Endothelial cell of umbilical vein (primary cell): ENCODE measurements around the gene KIF26B. TPM values are rescaled to one million over a fixed set of nuclear protein-coding genes. Genes with fewer than 3 reads are reported as not detected.

Experiments
- BruUV-seq: library from RNA; stranded (reverse); fragments of 400-500 nt; replicated peaks from 2 replicates; lab custom pipeline; 2021; lab: Mats Ljungman, UMichigan
- CTCF ChIA-PET: fragments of 300-600, 350-600 bp; sonication (Branson Sonifier 250); formaldehyde crosslinking; loops from one replicate; lab custom pipeline; 2021; ENCODE audit warnings: antibody characterized with exemption, inconsistent platforms; lab: Charles Lee
- POLR2A ChIA-PET: fragments of 300-600, 350-600 bp; sonication (Branson Sonifier 250); formaldehyde crosslinking; loops from one replicate; lab custom pipeline; 2021; ENCODE audit warnings: antibody characterized with exemption, inconsistent platforms; lab: Charles Lee
- DNase-seq: peaks from one replicate; pipeline ENCODE4 v3.0.0-alpha.2; 2011; ENCODE audit warnings: low read depth, low spot score
- FAIRE-seq: peaks from 2 replicates; lab custom pipeline; 2011; peaks lifted over from hg19 to GRCh38; lab: Jason Lieb, UNC
- H2AFZ ChIP-seq: 2 replicates; pipeline ENCODE4 v1.6.0; 2012; ENCODE audit warnings: low read depth, low read length, control low read depth, inconsistent platforms
- H3K27ac ChIP-seq: 2 replicates; pipeline ENCODE4 v1.5.1; 2011; ENCODE audit warnings: low read depth, mild to moderate bottlenecking, control low read depth, low read length, moderate library complexity; ENCODE audit not compliant: insufficient read depth
- H3K27me3 ChIP-seq, 2 experiments: 2 replicates each; pipeline versions ENCODE4 v1.6.0 to v1.6.1; 2011; ENCODE audit warnings: low read length in 2 of 2, mixed read lengths in 1 of 2; ENCODE audit not compliant: control insufficient read depth in 2 of 2, insufficient read depth in 2 of 2
- H3K36me3 ChIP-seq, 2 experiments: 2 replicates in 1 of 2; 3 replicates in 1 of 2; pipeline ENCODE4 v1.5.1; 2011; ENCODE audit warnings: low read length in 2 of 2, mild to moderate bottlenecking in 1 of 2, moderate library complexity in 1 of 2; ENCODE audit not compliant: control insufficient read depth in 2 of 2, insufficient read depth in 2 of 2; ENCODE audit errors: extremely low read depth in 1 of 2
- H3K4me1 ChIP-seq: 3 replicates; pipeline ENCODE4 v1.5.1; 2011; ENCODE audit warnings: mild to moderate bottlenecking, low read length; ENCODE audit not compliant: control insufficient read depth, insufficient read depth; ENCODE audit errors: extremely low read depth
- H3K4me2 ChIP-seq: 2 replicates; pipeline ENCODE4 v1.6.1; 2011; ENCODE audit warnings: low read length, control low read depth, mixed read lengths; ENCODE audit not compliant: insufficient read depth
- H3K4me3 ChIP-seq, 3 experiments: fragments of 200-600 bp in 1 of 3; sonication (generic), shearing (Covaris generic) in 1 of 3; replicated peaks in 1 of 3; 2 replicates each; pipeline ENCODE4 v1.5.1; 2011 to 2016; ENCODE audit warnings: control low read depth in 3 of 3, low read length in 3 of 3, mild to moderate bottlenecking in 2 of 3, inconsistent platforms in 1 of 3, low read depth in 1 of 3, moderate library complexity in 1 of 3; ENCODE audit not compliant: insufficient read depth in 1 of 3
- H3K79me2 ChIP-seq: 2 replicates; pipeline ENCODE4 v1.6.0; 2012; ENCODE audit warnings: low read length, inconsistent platforms; ENCODE audit not compliant: control insufficient read depth, insufficient read depth
- H3K9ac ChIP-seq: replicated peaks from 2 replicates; pipeline ENCODE3; 2011; ENCODE audit warnings: low read length, control low read depth; ENCODE audit not compliant: insufficient read depth; ENCODE audit errors: extremely low read depth
- H3K9me1 ChIP-seq: replicated peaks from 3 replicates; pipeline ENCODE4 v1.6.0; 2011; ENCODE audit warnings: mild to moderate bottlenecking, low read length; ENCODE audit not compliant: control insufficient read depth, insufficient read depth; ENCODE audit errors: extremely low read depth
- H3K9me3 ChIP-seq: replicated peaks from 2 replicates; pipeline ENCODE4 v1.5.1; 2012; ENCODE audit warnings: low read length, inconsistent platforms; ENCODE audit not compliant: control insufficient read depth, insufficient read depth
- H4K20me1 ChIP-seq: replicated peaks from 2 replicates; pipeline ENCODE3; 2011; ENCODE audit warnings: mild to moderate bottlenecking, low read length; ENCODE audit not compliant: control insufficient read depth, insufficient read depth; ENCODE audit errors: extremely low read depth
- FOS ChIP-seq: IDR thresholded peaks from 2 replicates; pipeline ENCODE4 v1.6.1; 2011; ENCODE audit warnings: mild to moderate bottlenecking, low read length, moderate library complexity, borderline replicate concordance; ENCODE audit not compliant: insufficient read depth
- GATA2 ChIP-seq: IDR thresholded peaks from 2 replicates; pipeline ENCODE4 v1.7.0; 2011; ENCODE audit warnings: low read depth, mild to moderate bottlenecking, moderate library complexity, mixed read lengths, low read length; ENCODE audit not compliant: insufficient read length, insufficient read depth
- MAX ChIP-seq: IDR thresholded peaks from 2 replicates; pipeline ENCODE4 v1.6.1; 2011; ENCODE audit not compliant: insufficient read depth, insufficient read length
- POLR2AphosphoS5 ChIP-seq: IDR thresholded peaks from 2 replicates; pipeline ENCODE4 v1.6.1; 2012; ENCODE audit warnings: low read depth, mild to moderate bottlenecking, control low read depth, low read length, moderate library complexity; ENCODE audit not compliant: insufficient read depth
- dilution Hi-C: fragments of 300-500 bp; cut with MboI; formaldehyde crosslinking; loops from one replicate; pipeline ENCODE4 v1.15.0; 2019; ENCODE audit warnings: low sequenced_read_pairs; ENCODE audit not compliant: extremely low pct_ligation_motif_present
- intact Hi-C: fragments of 100-400 bp; cut with micrococcal nuclease; formaldehyde crosslinking; loops from one replicate; pipeline ENCODE4 v1.10.0; 2022
- polyA plus RNA-seq, 4 experiments: library from polyadenylated mRNA; depleted of rRNA in 3 of 4; stranded (reverse) in 3 of 4; unstranded in 1 of 4; fragments of >200 nt; gene quantifications; 2 replicates each; pipeline versions ENCODE4 v1.2.1 to v1.2.3, GENCODE V29; 2011 to 2012; ENCODE audit warnings: missing spikeins in 1 of 4
- total RNA-seq: library from RNA; stranded (reverse); gene quantifications from 2 replicates; pipeline ENCODE4 v1.2.3, GENCODE V29; 2021

The KIF26B gene
- total and polyA plus RNA-seq, 2 donors (not counting 3 experiments of a cell fraction or from before 2014, with no cell fraction given) = 0.04 to 0.49 TPM

- CTCF ChIA-PET = no interaction called here
These were observed 136.1 kb downstream of the KIF26B start for GRCh38 chr1:245290836-245291235.

GRCh38 chr1:245291351-245291750, 136.6 kb downstream of the KIF26B start:
- no peak overlapping the region for H3K27ac ChIP-seq
- no peaks in the 10 kb centered on the region for H3K9me3 ChIP-seq
- DNase-seq (no peak), FAIRE-seq (no peak)
- CTCF ChIA-PET = no interaction called here
- H3K4me1 ChIP-seq = no peaks in the 10 kb centered on the region
- H2AFZ ChIP-seq = no peak overlapping the region
- POLR2A ChIA-PET = no interaction called here
- H3K9ac ChIP-seq = no peak overlapping the region
- intact Hi-C loops (loop anchor here (10.0 kb wide), 1 partner anchor 217 kb away; no protein-coding TSS in a partner anchor), dilution Hi-C loops (no loop called here)
- no peaks in the 10 kb centered on the region for H3K79me2 ChIP-seq
- H3K36me3 ChIP-seq = no peaks in the 10 kb centered on the region
- H4K20me1 ChIP-seq = no peaks in the 10 kb centered on the region
- H3K27me3 ChIP-seq = no peaks in the 10 kb centered on the region
- no peaks in the 10 kb centered on the region for H3K9me1 ChIP-seq
- H3K4me3 ChIP-seq = no peak overlapping the region
- no TSS peak for BruUV-seq
- TF ChIP-seq GATA2 = no peak
- no peak overlapping the region for H3K4me2 ChIP-seq

More at GRCh38 chr1:245290836-245291235, 136.1 kb downstream of the KIF26B start:
- POLR2A ChIA-PET = no interaction called here
- H3K79me2 ChIP-seq = no peaks in the 10 kb centered on the region
- no peaks in the 10 kb centered on the region for H3K4me1 ChIP-seq
- FAIRE-seq (no peak), DNase-seq (no peak)
- intact Hi-C loops = loop anchor here (10.0 kb wide), 1 partner anchor 216 kb away; no protein-coding TSS in a partner anchor
- no peak for TF ChIP-seq FOS
- TF ChIP-seq MAX = no peak
- TF ChIP-seq POLR2AphosphoS5 = no peak
- no peaks in the 10 kb centered on the region for H4K20me1 ChIP-seq
- dilution Hi-C loops = no loop called here
- no TSS peak for BruUV-seq
- H3K4me2 ChIP-seq = no peak overlapping the region
- H3K27me3 ChIP-seq = no peaks in the 10 kb centered on the region
- no peak overlapping the region for H3K27ac ChIP-seq
- no peak overlapping the region for H2AFZ ChIP-seq
- no peak overlapping the region for H3K9ac ChIP-seq
- no peaks in the 10 kb centered on the region for H3K36me3 ChIP-seq
- H3K9me3 ChIP-seq = no peaks in the 10 kb centered on the region
- no peaks in the 10 kb centered on the region for H3K9me1 ChIP-seq
- no peak overlapping the region for H3K4me3 ChIP-seq
